Daoy (cell line): Measurements from ENCODE around the gene LNX1. TPM values are rescaled to one million over a fixed set of nuclear protein-coding genes. Genes with fewer than 3 reads are reported as not detected.

Source experiments
- DNase-seq: peaks from one replicate; pipeline ENCODE4 v3.0.0-alpha.2; 2015; ENCODE audit warnings: low read depth
- total RNA-seq: library from RNA; depleted of rRNA; stranded (reverse); fragments of >200 nt; shearing (Covaris generic); gene quantifications from 2 replicates; pipeline ENCODE4 v1.2.3, GENCODE V29; 2014

The LNX1 gene
- total RNA-seq, 1 experiment from 2014 or later = 10.2 TPM

GRCh38 chr4:53572600-53572994 lies 18.7 kb downstream of the LNX1 start:
- no peak for DNase-seq

GRCh38 chr4:53571936-53572599 lies 19.2 kb downstream of the LNX1 start:
- no peak for DNase-seq

- DNase-seq = peak; percentile 81
Observed at GRCh38 chr4:53563824-53564223, 27.5 kb downstream of the LNX1 start.

GRCh38 chr4:53562409-53562808 lies 28.9 kb downstream of the LNX1 start:
- DNase-seq = no peak

GRCh38 chr4:53559021-53559620 lies 32.2 kb downstream of the LNX1 start:
- no peak for DNase-seq

- peak; percentile 72 for DNase-seq
Observed at GRCh38 chr4:53558065-53558801, 33.1 kb downstream of the LNX1 start.

GRCh38 chr4:53557669-53558064 lies 33.6 kb downstream of the LNX1 start:
- no peak for DNase-seq

- no peak for DNase-seq
Observed at GRCh38 chr4:53556651-53557050, 34.6 kb downstream of the LNX1 start.

GRCh38 chr4:53553486-53554210 lies 37.6 kb downstream of the LNX1 start:
- DNase-seq = no peak

GRCh38 chr4:53552711-53553110 lies 38.6 kb downstream of the LNX1 start:
- no peak for DNase-seq

- DNase-seq = no peak
Observed at GRCh38 chr4:53551958-53552357, 39.3 kb downstream of the LNX1 start.

GRCh38 chr4:53551281-53551864 lies 39.9 kb downstream of the LNX1 start:
- DNase-seq = no peak

GRCh38 chr4:53548662-53549061 lies 42.6 kb downstream of the LNX1 start:
- DNase-seq = no peak

GRCh38 chr4:53547983-53548382 lies 43.3 kb downstream of the LNX1 start:
- DNase-seq = no peak

GRCh38 chr4:53545942-53546581 lies 45.2 kb downstream of the LNX1 start:
- no peak for DNase-seq

GRCh38 chr4:53545273-53545672 lies 46.0 kb downstream of the LNX1 start:
- no peak for DNase-seq

GRCh38 chr4:53543561-53543960 lies 47.7 kb downstream of the LNX1 start:
- no peak for DNase-seq

- DNase-seq = peak; percentile 36
Observed at GRCh38 chr4:53541577-53542206, 49.6 kb downstream of the LNX1 start.

- DNase-seq = no peak
Observed at GRCh38 chr4:53538756-53539155, 52.5 kb downstream of the LNX1 start.

GRCh38 chr4:53537606-53538005 lies 53.7 kb downstream of the LNX1 start:
- DNase-seq = no peak

- DNase-seq = no peak
Observed at GRCh38 chr4:53536328-53536727, 55.0 kb downstream of the LNX1 start.
